HG03521 (cell line): ENCODE results near the gene MTMR6.

Experiments used
- ATAC-seq: cut with Tn5 transposase; IDR thresholded peaks from one replicate; pipeline ENCODE4 v1.9.1; 2021; ENCODE audit warnings: mild to moderate bottlenecking, moderate library complexity; ENCODE audit not compliant: unreplicated experiment

MTMR6 gene

GRCh38 chr13:25222740-25223139, 64.5 kb downstream of the MTMR6 start:
- no peak for ATAC-seq

DNA sequence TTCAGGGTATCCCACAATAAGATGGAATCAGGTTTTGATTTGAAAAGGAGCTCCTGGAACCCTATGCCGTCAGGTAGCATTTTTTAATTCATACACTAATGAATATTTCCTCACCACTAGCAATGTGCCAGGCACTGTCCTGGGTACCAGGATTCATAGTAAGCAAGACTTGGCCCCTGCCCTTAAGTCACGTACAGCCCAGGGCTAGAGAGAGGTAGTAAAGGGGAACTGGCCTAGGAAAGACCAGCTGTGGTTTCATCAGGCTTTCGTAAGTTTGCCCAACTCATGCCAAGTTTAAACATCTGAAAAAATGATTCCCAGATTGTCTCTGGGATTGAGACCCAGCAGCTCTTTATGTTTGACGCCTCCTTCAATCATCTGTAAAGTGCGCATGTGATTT, 69.3 kb downstream of the MTMR6 start:
- no peak for ATAC-seq

- no peak for ATAC-seq
These were observed 70.0 kb downstream of the MTMR6 start for GRCh38 chr13:25217023-25217885.

DNA sequence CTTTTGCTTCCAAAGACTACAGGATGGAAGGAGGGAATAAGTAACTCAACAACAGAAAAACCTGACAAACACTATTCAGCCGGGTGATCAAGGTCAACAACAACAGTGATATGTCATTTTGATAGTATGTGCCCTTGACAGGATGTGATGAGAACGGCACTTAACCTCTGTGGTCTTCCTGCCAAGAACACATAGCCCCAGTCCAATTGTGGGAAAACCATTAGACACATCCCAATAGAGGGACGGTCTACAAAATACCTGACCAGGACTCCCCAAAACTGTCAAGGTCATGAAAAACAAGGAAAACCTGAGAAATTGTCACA, 72.1 kb downstream of the MTMR6 start:
- ATAC-seq, result no peak

DNA sequence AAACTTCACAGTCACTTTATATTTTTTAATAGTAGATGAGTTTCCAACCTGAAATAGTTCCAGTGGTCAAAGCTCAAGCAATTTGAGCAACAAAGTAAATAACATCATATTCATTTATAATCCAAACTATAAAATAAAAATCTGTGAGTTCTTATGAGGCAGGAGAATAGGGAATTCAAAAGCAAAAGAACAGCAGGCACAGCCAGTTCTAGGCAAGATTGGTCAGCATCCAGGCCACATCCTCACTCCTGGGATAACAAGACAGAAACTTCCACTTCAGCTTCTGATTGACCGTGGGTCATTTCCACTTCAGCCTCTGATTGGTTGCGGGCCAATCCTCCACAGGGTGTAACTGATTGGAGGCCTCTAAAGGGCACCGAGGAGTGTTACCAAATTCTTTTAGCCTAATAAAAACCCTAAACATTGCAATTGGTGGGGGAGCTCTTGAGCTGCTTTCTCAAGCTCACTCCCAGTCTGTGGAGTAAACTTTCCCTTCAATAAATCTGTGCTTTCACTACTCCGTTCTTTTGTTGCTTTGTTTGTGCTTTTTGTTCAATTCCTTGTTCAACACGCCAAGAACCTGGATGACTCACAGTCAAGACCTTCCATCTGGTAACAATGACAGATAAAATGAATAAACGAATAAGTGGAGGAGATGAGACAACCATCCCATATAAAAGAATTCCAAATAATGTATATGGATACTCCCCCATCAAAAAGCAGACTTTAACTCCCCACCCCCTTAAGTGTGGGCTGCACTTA, 72.6 kb downstream of the MTMR6 start:
- no peak for ATAC-seq

DNA sequence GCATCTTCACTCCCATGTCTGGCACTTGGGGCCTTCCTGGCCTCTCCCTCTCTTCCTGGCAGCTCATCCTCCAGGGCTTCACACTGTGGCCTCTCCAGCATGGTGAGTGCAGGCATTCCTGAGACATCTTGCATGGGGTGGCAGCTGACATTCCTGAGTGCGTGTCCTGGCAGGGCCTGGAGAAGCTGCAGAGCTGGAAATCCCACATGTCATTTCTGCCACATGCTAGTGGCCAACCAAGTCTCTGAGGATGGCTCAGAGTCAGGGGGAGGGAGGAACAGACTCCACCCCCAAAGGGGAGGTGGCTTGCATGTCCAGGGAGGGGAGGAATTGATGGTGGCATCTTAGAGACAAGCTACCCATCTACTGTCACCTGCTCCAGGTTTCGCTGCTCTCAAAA, 73.6 kb downstream of the MTMR6 start:
- no peak for ATAC-seq

- no peak for ATAC-seq
These were observed 76.3 kb downstream of the MTMR6 start for GRCh38 chr13:25210842-25211569.

DNA sequence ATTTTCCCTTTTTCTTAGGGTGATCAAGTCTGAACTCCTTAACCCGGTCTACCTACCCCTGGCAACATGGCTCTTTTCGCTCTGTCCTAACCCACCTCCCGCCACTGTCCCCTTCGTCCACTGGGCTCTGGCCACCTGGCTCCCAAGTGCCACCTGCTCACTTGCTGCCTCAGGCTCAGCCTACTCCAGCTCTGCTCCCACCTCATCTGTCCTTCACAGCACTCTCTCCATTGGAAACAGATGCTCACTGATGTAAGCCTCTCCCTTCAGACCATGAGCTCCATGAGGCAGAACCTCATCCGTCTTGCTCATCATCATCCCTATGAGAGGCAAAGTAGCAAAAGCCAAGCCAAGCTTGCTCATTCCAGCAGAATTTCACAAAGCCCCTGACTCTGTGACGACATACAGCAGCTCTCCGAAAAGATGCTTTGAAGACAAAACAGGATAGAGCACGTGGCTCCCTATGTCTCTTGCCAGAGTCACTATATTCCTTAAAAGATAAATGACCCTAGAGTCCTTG, 79.9 kb downstream of the MTMR6 start:
- ATAC-seq, result no peak

DNA sequence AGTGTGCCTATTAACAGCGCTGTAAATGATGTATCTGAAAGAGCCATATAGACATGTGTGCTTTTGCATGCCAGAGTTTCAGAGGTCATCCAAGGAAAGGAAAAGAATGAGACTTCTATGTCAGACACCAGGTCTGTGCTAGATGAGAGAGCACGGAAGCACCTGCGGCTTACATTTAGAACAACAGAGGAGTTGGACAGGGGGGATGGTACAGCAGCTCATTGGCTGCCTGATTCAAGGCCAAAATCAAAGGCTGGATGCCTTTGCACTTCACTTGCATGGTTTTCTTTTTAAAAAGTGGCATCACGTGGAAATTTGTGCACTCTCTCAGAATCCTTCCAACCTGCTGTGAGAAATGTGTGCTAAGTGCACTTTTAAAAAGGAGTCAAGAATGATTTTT, 82.4 kb downstream of the MTMR6 start:
- no peak for ATAC-seq

- ATAC-seq, result no peak
These were observed 84.1 kb downstream of the MTMR6 start for GRCh38 chr13:25203127-25203740.

GRCh38 chr13:25200783-25201182, 86.5 kb downstream of the MTMR6 start:
- ATAC-seq, result no peak

GRCh38 chr13:25198647-25199046, 88.6 kb downstream of the MTMR6 start:
- no peak for ATAC-seq

GRCh38 chr13:25196971-25197370, 90.3 kb downstream of the MTMR6 start:
- no peak for ATAC-seq
